Mucosa of descending colon (tissue), 3 donors: Measurements from ENCODE around the gene DRD2. TPM values are rescaled to one million over a fixed set of nuclear protein-coding genes. Genes with fewer than 3 reads are reported as not detected.

Experiments
- ATAC-seq: fragments of 200-7000 bp; cut with Tn5 transposase; one replicate; pipeline ENCODE4 v1.9.1; 2020; ENCODE audit warnings: mild to moderate bottlenecking, moderate library complexity
- DNase-seq, 3 donors: peaks; one replicate each; pipeline ENCODE4 v3.0.0-alpha.2; 2020
- H3K36me3 ChIP-seq: fragments of 200-600 bp; one replicate; pipeline ENCODE4 v1.8.0; 2021; ENCODE audit warnings: low read depth, mild to moderate bottlenecking
- H3K4me1 ChIP-seq: fragments of 200-600 bp; one replicate; pipeline ENCODE4 v1.8.0; 2021; ENCODE audit warnings: low read depth, mild to moderate bottlenecking
- H3K4me3 ChIP-seq: fragments of 200-600 bp; one replicate; pipeline ENCODE4 v1.8.0; 2021; ENCODE audit warnings: mild to moderate bottlenecking
- H3K9me3 ChIP-seq: fragments of 200-600 bp; one replicate; pipeline ENCODE4 v1.8.0; 2021; ENCODE audit warnings: mild to moderate bottlenecking
- CTCF ChIP-seq: fragments of 200-600 bp; IDR thresholded peaks from one replicate; pipeline ENCODE4 v1.8.0; 2022; ENCODE audit warnings: antibody characterized with exemption, mild to moderate bottlenecking
- intact Hi-C, 2 donors: fragments of 100-400 bp; cut with DNase I in 1 of 2; cut with micrococcal nuclease in 1 of 2; formaldehyde crosslinking; loops; one replicate each; pipeline versions ENCODE4 v1.11.0 to v1.11.1; 2022; cut with DNase I, micrococcal nuclease
- total RNA-seq, 3 donors: library from RNA; stranded (reverse); fragmentation: NEBNext Ultra II Directional in 2 of 3; extraction: Animal tissue kit (Norgen Biotek cat#: 25700) in 2 of 3; gene quantifications; one replicate each; pipeline versions ENCODE4 v1.2.1 to v1.2.4, GENCODE V29; 2021 to 2023
- donor health status: DM: no; HTN: no; CAD: no; lungs with moderate emphysema.
- donor health status: DM: no; HTN: no; CAD: no.
- donor health status: DM: no; HTN: yes; CAD: no.

The DRD2 gene
- total RNA-seq, 3 donors from 2014 or later = 0.22 to 0.41 (median 0.39) TPM

GRCh38 chr11:113517361-113517760 is 42.2 kb upstream of the DRD2 start:
- Histone ChIP-seq H3K4me1 (no peaks in the 10 kb centered on the region), H3K4me3 (no peak overlapping the region), H3K36me3 (no peaks in the 10 kb centered on the region), H3K9me3 (no peaks in the 10 kb centered on the region)
- DNase-seq = no peak
- no peak for TF ChIP-seq CTCF
- intact Hi-C loops = no loop called here
- ATAC-seq = no peak

- H3K4me1 ChIP-seq = no peaks in the 10 kb centered on the region
- TF ChIP-seq CTCF = no peak
- no peaks in the 10 kb centered on the region for H3K36me3 ChIP-seq
- no peak for DNase-seq
- intact Hi-C loops = no loop called here
- no peak for ATAC-seq
- no peaks in the 10 kb centered on the region for H3K9me3 ChIP-seq
- no peak overlapping the region for H3K4me3 ChIP-seq
Measured at GRCh38 chr11:113514856-113515255, 39.7 kb upstream of the DRD2 start.

GRCh38 chr11:113507341-113507740 is 32.1 kb upstream of the DRD2 start:
- no peak for TF ChIP-seq CTCF
- Histone ChIP-seq H3K9me3 (no peaks in the 10 kb centered on the region), H3K4me1 (no peaks in the 10 kb centered on the region), H3K36me3 (no peaks in the 10 kb centered on the region), H3K4me3 (no peak overlapping the region)
- ATAC-seq (no peak), DNase-seq (no peak)
- intact Hi-C loops = no loop called here

- intact Hi-C loops = no loop called here
- H3K4me1 ChIP-seq = no peaks in the 10 kb centered on the region
- DNase-seq = no peak
- H3K4me3 ChIP-seq = no peak overlapping the region
- no peaks in the 10 kb centered on the region for H3K9me3 ChIP-seq
- no peaks in the 10 kb centered on the region for H3K36me3 ChIP-seq
- TF ChIP-seq CTCF = no peak
- ATAC-seq = no peak
Measured at GRCh38 chr11:113506893-113507292, 31.7 kb upstream of the DRD2 start.

- H3K36me3 ChIP-seq = no peaks in the 10 kb centered on the region
- H3K4me1 ChIP-seq = no peaks in the 10 kb centered on the region
- DNase-seq = no peak
- no peaks in the 10 kb centered on the region for H3K9me3 ChIP-seq
- intact Hi-C loops = no loop called here
- no peak for TF ChIP-seq CTCF
- H3K4me3 ChIP-seq = no peak overlapping the region
- ATAC-seq = no peak
Measured at GRCh38 chr11:113506461-113506860, 31.3 kb upstream of the DRD2 start.
